Right lobe of liver (tissue), 6 donors: Measurements from ENCODE around the gene MSX1. TPM values are rescaled to one million over a fixed set of nuclear protein-coding genes. Genes with fewer than 3 reads are reported as not detected.

Experiments used
- ATAC-seq, 4 donors: fragments of 200-7000 bp; cut with Tn5 transposase; one replicate each; pipeline ENCODE4 v1.9.1; 2020; ENCODE audit warnings: mild to moderate bottlenecking in 4 of 4, moderate library complexity in 4 of 4
- DNase-seq, 3 donors: peaks; one replicate each; pipeline ENCODE4 v3.0.0-alpha.2; 2020
- H3K27ac ChIP-seq, 3 donors: fragments of 200-600 bp; one replicate each; pipeline ENCODE4 v1.8.0; 2022
- H3K27me3 ChIP-seq, 2 donors: fragments of 200-600 bp; one replicate each; pipeline ENCODE4 v1.8.0; 2022
- H3K36me3 ChIP-seq, 4 donors: fragments of 200-600 bp; sonication (generic) in 1 of 4; one replicate each; pipeline versions ENCODE4 v1.5.1 to v1.8.0; 2017 to 2022; ENCODE audit warnings: control low read depth in 1 of 4
- H3K4me1 ChIP-seq, 4 donors: fragments of 200-600 bp; sonication (generic) in 1 of 4; one replicate each; pipeline versions ENCODE4 v1.5.1 to v1.8.0; 2017 to 2022; ENCODE audit warnings: control low read depth in 1 of 4
- H3K4me3 ChIP-seq, 3 donors: fragments of 200-600 bp; one replicate each; pipeline ENCODE4 v1.8.0; 2022
- H3K9me3 ChIP-seq, 4 donors: fragments of 200-600 bp; sonication (generic) in 1 of 4; one replicate each; pipeline versions ENCODE4 v1.5.1 to v1.8.0; 2017 to 2022; ENCODE audit warnings: control low read depth in 1 of 4
- CTCF ChIP-seq, 4 donors: fragments of 200-600 bp in 3 of 4; fragments of 450-650 bp in 1 of 4; IDR thresholded peaks; one replicate each; pipeline versions ENCODE4 v1.5.1 to v1.8.0; 2016 to 2022; ENCODE audit warnings: antibody characterized with exemption in 4 of 4, mild to moderate bottlenecking in 2 of 4
- POLR2A ChIP-seq: fragments of 450-650 bp; IDR thresholded peaks from one replicate; pipeline ENCODE4 v1.6.1; 2017; ENCODE audit warnings: antibody characterized with exemption, mild to moderate bottlenecking
- WGBS: methylation state at CpG from one replicate; pipeline ENCODE4 v1.1.6; 2018; ENCODE audit warnings: low coverage, low lambda C conversion rate; ENCODE audit not compliant: insufficient coverage; ENCODE audit errors: missing lambda C conversion rate; 5-methylcytosine and 5-hydroxymethylcytosine counted together
- intact Hi-C, 2 donors: fragments of 100-400 bp; cut with DNase I; formaldehyde crosslinking; loops; one replicate each; pipeline versions ENCODE4 v1.11.2 to v1.14.1; 2022
- total RNA-seq, 6 experiments: library from RNA; depleted of rRNA in 2 of 6; stranded (reverse); fragments of >200 nt in 2 of 6; fragmentation: NEBNext Ultra II Directional in 3 of 6; extraction: Animal tissue kit (Norgen Biotek cat#: 25700) in 3 of 6; gene quantifications; one replicate each; pipeline versions ENCODE4 v1.1.0 to v1.2.4, GENCODE V29; 2016 to 2023
- donor health status: DM: no; HTN: yes; CAD: no.
- donor health status: DM: no; HTN: no; CAD: no.
- donor health status: DM: no; HTN: no; CAD: no.
- donor health status: DM: no; HTN: yes; CAD: no.
- donor health status: DM: no; HTN: yes; CAD: no.

MSX1 gene
- total RNA-seq, 6 experiments from 2014 or later: 0.15 to 0.62 (median 0.31) TPM

GRCh38 chr4:4870576-4871241, 11.2 kb downstream of the MSX1 start:
- TF ChIP-seq POLR2A: no peak
- TF ChIP-seq CTCF (IDR thresholded peaks at IDR 0.05): no peak
- Histone ChIP-seq H3K4me3 (no peak overlapping the region), H3K4me1 (peaks cover 0 to 13% (median 0%) of the 10 kb centered on the region in 4 donors), H3K9me3 (no peaks in the 10 kb centered on the region), H3K27me3 (peaks cover 0 to 44% of the 10 kb centered on the region in 2 donors), H3K36me3 (no peaks in the 10 kb centered on the region), H3K27ac (no peak overlapping the region)
- no peak for DNase-seq
- intact Hi-C loops: no loop called here
- 5% methylated on average over 24 of the region's 26 CpGs for WGBS
- no peak for ATAC-seq

GRCh38 chr4:4871242-4871572, 11.7 kb downstream of the MSX1 start:
- Histone ChIP-seq H3K4me1 (peaks cover 0 to 9% (median 0%) of the 10 kb centered on the region in 4 donors), H3K9me3 (no peaks in the 10 kb centered on the region), H3K36me3 (no peaks in the 10 kb centered on the region), H3K27ac (no peak overlapping the region), H3K4me3 (no peak overlapping the region), H3K27me3 (peaks cover 0 to 40% of the 10 kb centered on the region in 2 donors)
- no peak for TF ChIP-seq CTCF (IDR thresholded peaks at IDR 0.05)
- intact Hi-C loops: no loop called here
- DNase-seq (no peak), ATAC-seq (no peak)
- WGBS: 3% methylated on average over 12 of the region's 18 CpGs

- Histone ChIP-seq H3K4me1 (peaks cover 0 to 4% (median 0%) of the 10 kb centered on the region in 4 donors), H3K36me3 (no peaks in the 10 kb centered on the region), H3K27ac (no peak overlapping the region), H3K27me3 (peaks cover 0 to 36% of the 10 kb centered on the region in 2 donors), H3K4me3 (no peak overlapping the region), H3K9me3 (no peaks in the 10 kb centered on the region)
- intact Hi-C loops: no loop called here
- TF ChIP-seq POLR2A (no peak), CTCF (IDR thresholded peaks at IDR 0.05) (no peak)
- no peak for ATAC-seq
- 0% methylated on average over 6 of the region's 46 CpGs for WGBS
- no peak for DNase-seq
Observed at GRCh38 chr4:4871573-4872313, 12.3 kb downstream of the MSX1 start.

GRCh38 chr4:4872314-4872903, 12.9 kb downstream of the MSX1 start:
- Histone ChIP-seq H3K4me1 (no peaks in the 10 kb centered on the region), H3K9me3 (no peaks in the 10 kb centered on the region), H3K4me3 (no peak overlapping the region), H3K27ac (no peak overlapping the region), H3K36me3 (no peaks in the 10 kb centered on the region), H3K27me3 (peaks cover 0 to 31% of the 10 kb centered on the region in 2 donors)
- intact Hi-C loops: no loop called here
- no peak for TF ChIP-seq CTCF (IDR thresholded peaks at IDR 0.05)
- TF ChIP-seq POLR2A: no peak
- ATAC-seq (no peak), DNase-seq (no peak)
- WGBS: 5% methylated on average over 10 of the region's 28 CpGs
